ENCODE results near the gene C2orf74.
"Not testable (repeated sequence)": the region's sequence is repeated elsewhere in the genome, so short reads cannot be mapped to it uniquely, and the experiment has no call there.

C2orf74 gene

GRCh38 chr2:61161888-61162287 lies at the start of gene C2orf74:
C2orf74 (plus strand) TSS chr2:61162188; CDS start chr2:61162515, 327 bp downstream.
- no peak for DNase-seq (ENCODE audit: low read depth)

- no peak for DNase-seq (ENCODE audit: low read depth)
These were observed 47.8 kb upstream of the C2orf74 start for GRCh38 chr2:61114147-61114546.

- no peak for DNase-seq (ENCODE audit: low read depth)
These were observed 45.7 kb upstream of the C2orf74 start for GRCh38 chr2:61116302-61116701.

- DNase-seq (ENCODE audit: low read depth) = peak; percentile 1
These were observed 44.5 kb upstream of the C2orf74 start for GRCh38 chr2:61117534-61117933.

GRCh38 chr2:61125123-61125710 lies 36.8 kb upstream of the C2orf74 start:
- DNase-seq (ENCODE audit: low read depth) = no peak

- no peak for DNase-seq (ENCODE audit: low read depth)
These were observed 36.2 kb upstream of the C2orf74 start for GRCh38 chr2:61125798-61126197.

- not testable (repeated sequence) for DNase-seq (ENCODE audit: low read depth)
These were observed 33.9 kb upstream of the C2orf74 start for GRCh38 chr2:61128122-61128521.

GRCh38 chr2:61134141-61134540 lies 27.8 kb upstream of the C2orf74 start:
- no peak for DNase-seq (ENCODE audit: low read depth)

GRCh38 chr2:61135510-61135909 lies 26.5 kb upstream of the C2orf74 start:
- no peak for DNase-seq (ENCODE audit: low read depth)

GRCh38 chr2:61138859-61139258 lies 23.1 kb upstream of the C2orf74 start:
- DNase-seq (ENCODE audit: low read depth) = no peak

GRCh38 chr2:61141151-61141550 lies 20.8 kb upstream of the C2orf74 start:
- no peak for DNase-seq (ENCODE audit: low read depth)

- DNase-seq (ENCODE audit: low read depth) = peak; percentile 88
These were observed 17.2 kb upstream of the C2orf74 start for GRCh38 chr2:61144697-61145268.

GRCh38 chr2:61145990-61146389 lies 16.0 kb upstream of the C2orf74 start:
- DNase-seq (ENCODE audit: low read depth) = no peak

GRCh38 chr2:61148091-61148490 lies 13.9 kb upstream of the C2orf74 start:
- not testable (repeated sequence) for DNase-seq (ENCODE audit: low read depth)

- DNase-seq (ENCODE audit: low read depth) = no peak
These were observed 12.9 kb upstream of the C2orf74 start for GRCh38 chr2:61149074-61149473.

GRCh38 chr2:61151436-61151835 lies 10.6 kb upstream of the C2orf74 start:
- DNase-seq (ENCODE audit: low read depth) = no peak

- no peak for DNase-seq (ENCODE audit: low read depth)
These were observed 4.5 kb upstream of the C2orf74 start for GRCh38 chr2:61157371-61158003.

- no peak for DNase-seq (ENCODE audit: low read depth)
These were observed 3.5 kb upstream of the C2orf74 start for GRCh38 chr2:61158356-61158955.

GRCh38 chr2:61162721-61163120 lies 733 bp downstream of the C2orf74 start:
- DNase-seq (ENCODE audit: low read depth) = no peak

GRCh38 chr2:61165082-61165481 lies 3.1 kb downstream of the C2orf74 start:
- not testable (repeated sequence) for DNase-seq (ENCODE audit: low read depth)

GRCh38 chr2:61165946-61166345 lies 4.0 kb downstream of the C2orf74 start:
- no peak for DNase-seq (ENCODE audit: low read depth)

- no peak for DNase-seq (ENCODE audit: low read depth)
These were observed 5.6 kb downstream of the C2orf74 start for GRCh38 chr2:61167579-61167978.

GRCh38 chr2:61172671-61173070 lies 10.7 kb downstream of the C2orf74 start:
- no peak for DNase-seq (ENCODE audit: low read depth)

Measured in HS-27A (cell line).